H7 (cell line): ENCODE data around the gene KRT80. TPM values are rescaled to one million over a fixed set of nuclear protein-coding genes. Genes with fewer than 3 reads are reported as not detected.
"Not testable (repeated sequence)": the region's sequence is repeated elsewhere in the genome, so short reads cannot be mapped to it uniquely, and the experiment has no call there.

Experiments used
- DNase-seq: peaks from one replicate; pipeline ENCODE4 v3.0.0; 2012
- H3K27me3 ChIP-seq: 2 replicates; pipeline ENCODE4 v1.6.0; 2011; ENCODE audit warnings: mild to moderate bottlenecking, low read length; ENCODE audit not compliant: control insufficient read depth, insufficient read depth
- H3K36me3 ChIP-seq: replicated peaks from 2 replicates; pipeline ENCODE4 v1.5.1; 2011; ENCODE audit warnings: low read length; ENCODE audit not compliant: control insufficient read depth, insufficient read depth
- H3K4me3 ChIP-seq: 2 replicates; pipeline ENCODE4 v1.5.1; 2011; ENCODE audit warnings: low read depth, mild to moderate bottlenecking, control low read depth, low read length, moderate library complexity; ENCODE audit not compliant: insufficient read depth
- total RNA-seq: library from RNA; depleted of rRNA; stranded (reverse); fragments of >200 nt; shearing (Covaris generic); gene quantifications from 2 replicates; pipeline ENCODE4 v1.2.3, GENCODE V29; 2014; rRNA removed

The KRT80 gene
- not detected in 2 replicates for total RNA-seq

GRCh38 chr12:52191841-52192791, at the start of gene KRT80:
KRT80 (minus strand) TSS chr12:52192014; CDS start chr12:52191902, 112 bp downstream.
- H3K27me3 ChIP-seq: no peaks in the 10 kb centered on the region
- DNase-seq: peak; percentile 64
- H3K36me3 ChIP-seq: no peaks in the 10 kb centered on the region
- no peak within 1 kb of the TSS for H3K4me3 ChIP-seq

DNA sequence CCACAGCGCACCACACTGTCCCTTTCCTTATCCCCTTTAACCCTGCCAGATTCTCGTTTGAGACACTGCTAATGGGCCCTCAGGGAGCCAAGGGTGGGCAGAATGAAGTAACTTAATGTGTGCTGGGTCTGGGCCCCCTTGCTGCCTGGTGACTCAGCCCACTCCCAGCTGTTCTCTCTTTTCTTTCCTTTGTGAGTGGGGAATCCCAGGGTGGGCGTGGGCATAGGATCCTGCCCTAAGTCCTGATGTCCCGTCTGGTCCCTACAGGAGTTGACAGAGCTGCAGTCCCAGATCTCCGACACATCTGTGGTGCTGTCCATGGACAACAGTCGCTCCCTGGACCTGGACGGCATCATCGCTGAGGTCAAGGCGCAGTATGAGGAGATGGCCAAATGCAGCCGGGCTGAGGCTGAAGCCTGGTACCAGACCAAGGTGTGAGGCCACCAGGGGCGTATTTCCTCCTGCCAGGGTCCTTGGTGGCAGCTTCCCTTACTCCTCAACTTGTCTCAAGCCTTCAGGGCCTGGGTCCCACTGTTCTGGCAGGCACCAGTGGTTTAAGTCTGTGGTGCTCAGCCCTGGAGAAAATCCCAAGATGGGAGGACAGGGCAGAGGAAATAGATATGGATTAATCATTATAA, 49.5 kb upstream of the KRT80 start:
- no peak for DNase-seq
- H3K27me3 ChIP-seq: no peaks in the 10 kb centered on the region
- no peaks in the 10 kb centered on the region for H3K36me3 ChIP-seq
- H3K4me3 ChIP-seq: no peak overlapping the region

DNA sequence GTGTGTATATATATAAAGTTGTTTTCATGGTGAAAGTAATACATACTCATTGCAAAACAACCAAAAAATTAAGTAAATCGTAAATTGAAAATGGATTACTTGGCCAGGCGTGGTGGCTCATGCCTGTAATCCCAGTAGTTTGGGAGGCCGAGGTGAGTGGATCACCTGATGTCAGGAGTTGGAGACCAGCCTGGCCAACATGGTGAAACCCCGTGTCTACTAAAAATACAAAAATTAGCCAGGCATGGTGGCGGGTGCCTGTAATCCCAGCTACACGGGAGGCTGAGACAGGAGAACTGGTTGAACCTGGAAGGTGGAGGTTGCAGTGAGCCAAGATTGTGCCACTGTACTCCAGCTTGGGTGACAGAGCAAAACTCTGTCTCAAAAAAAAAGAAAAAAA, 48.4 kb upstream of the KRT80 start:
- H3K4me3 ChIP-seq, DNase-seq, H3K27me3 ChIP-seq, H3K36me3 ChIP-seq: not testable (repeated sequence)

DNA sequence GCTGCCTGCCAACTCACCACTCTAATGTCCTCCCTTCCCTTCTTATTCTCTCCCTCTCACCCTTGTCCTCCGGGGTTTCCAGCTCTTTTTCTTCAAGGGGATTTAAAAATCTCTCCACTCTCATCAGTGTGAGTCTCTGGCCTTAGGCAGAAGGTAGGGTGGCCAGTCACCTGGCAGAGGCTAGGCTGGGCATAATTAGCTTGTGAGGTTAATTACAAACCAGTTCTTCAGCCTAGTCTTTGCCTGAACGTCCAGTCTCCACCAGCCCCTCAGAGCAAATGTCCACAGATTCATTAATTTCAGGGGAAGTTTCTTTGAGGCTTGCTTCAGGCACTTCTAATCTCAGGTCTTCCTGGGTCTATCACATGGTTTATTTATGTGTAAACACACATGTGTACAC, 48.0 kb upstream of the KRT80 start:
- no peaks in the 10 kb centered on the region for H3K36me3 ChIP-seq
- H3K4me3 ChIP-seq: no peak overlapping the region
- peaks cover 8% of the 10 kb centered on the region; the same call in 1 of the 2 replicates for H3K27me3 ChIP-seq
- no peak for DNase-seq

DNA sequence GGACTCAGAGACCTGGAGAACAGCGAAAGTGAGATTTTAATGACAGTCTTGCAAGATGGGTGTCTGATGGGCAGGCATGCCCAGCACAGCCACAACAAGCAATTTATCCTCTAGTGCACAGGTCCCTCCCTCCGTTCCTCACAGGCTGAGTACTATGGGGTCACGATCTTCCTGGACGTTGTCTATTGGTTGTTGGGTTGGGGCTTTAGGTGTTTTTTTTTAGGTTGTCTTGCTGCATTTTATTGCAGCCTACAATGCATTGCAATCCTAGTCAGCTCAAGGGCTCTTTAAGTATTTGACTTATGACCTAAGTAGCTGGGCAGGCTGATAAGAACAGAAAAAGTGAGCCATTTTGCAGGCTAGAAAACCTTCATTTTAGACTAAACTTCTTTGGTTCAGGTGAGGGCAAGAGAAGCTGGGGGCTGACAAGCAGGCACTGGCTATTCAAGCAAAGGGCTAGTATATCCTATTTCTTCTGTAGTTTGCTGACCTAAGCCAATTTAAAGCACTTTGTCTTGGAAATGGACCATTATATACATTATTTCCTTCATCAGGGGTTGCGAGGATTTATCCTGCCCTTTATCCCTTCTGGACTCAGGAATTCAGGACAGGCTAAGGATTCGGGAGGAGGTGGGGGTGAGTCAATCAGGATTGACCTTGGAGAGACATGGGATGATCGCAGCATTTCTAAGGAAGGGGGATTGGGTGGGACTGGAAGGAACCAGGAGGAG, 47.3 kb upstream of the KRT80 start:
- Histone ChIP-seq H3K36me3 (no peaks in the 10 kb centered on the region), H3K4me3 (no peak overlapping the region), H3K27me3 (peaks cover 13% of the 10 kb centered on the region)
- DNase-seq: peak; percentile 22

- DNase-seq: peak; percentile 6
- Histone ChIP-seq H3K36me3 (no peaks in the 10 kb centered on the region), H3K27me3 (peaks cover 18% of the 10 kb centered on the region), H3K4me3 (no peak overlapping the region)
Measured at GRCh38 chr12:52238207-52238840, 46.5 kb upstream of the KRT80 start.

- Histone ChIP-seq H3K36me3 (no peaks in the 10 kb centered on the region), H3K4me3 (no peak overlapping the region), H3K27me3 (peaks cover 36% of the 10 kb centered on the region)
- DNase-seq: peak; percentile 8
Measured at GRCh38 chr12:52236386-52237050, 44.7 kb upstream of the KRT80 start.

- Histone ChIP-seq H3K27me3 (peaks cover 39% of the 10 kb centered on the region), H3K36me3 (no peaks in the 10 kb centered on the region), H3K4me3 (no peak overlapping the region)
- no peak for DNase-seq
Measured at GRCh38 chr12:52235822-52236361, 44.1 kb upstream of the KRT80 start.

- DNase-seq: peak; percentile 23
- Histone ChIP-seq H3K4me3 (no peak overlapping the region), H3K36me3 (no peaks in the 10 kb centered on the region), H3K27me3 (peaks cover 39% of the 10 kb centered on the region)
Measured at GRCh38 chr12:52235001-52235764, 43.4 kb upstream of the KRT80 start.

- no peak overlapping the region for H3K4me3 ChIP-seq
- DNase-seq: no peak
- no peaks in the 10 kb centered on the region for H3K36me3 ChIP-seq
- H3K27me3 ChIP-seq: peaks cover 39% of the 10 kb centered on the region
Measured at GRCh38 chr12:52234223-52234810, 42.5 kb upstream of the KRT80 start.

- Histone ChIP-seq H3K4me3 (peak overlapping the region; percentile 39; the same call in 1 of the 2 replicates), H3K27me3 (peaks cover 39% of the 10 kb centered on the region)
- DNase-seq: peak; percentile 90
Measured at GRCh38 chr12:52233462-52234207, 41.8 kb upstream of the KRT80 start.

More at GRCh38 chr12:52233462-52234207, 41.8 kb upstream of the KRT80 start:
- no peaks in the 10 kb centered on the region for H3K36me3 ChIP-seq
